HG02884 (cell line): ENCODE results near the gene ARHGAP10.

Source experiments
- ATAC-seq: cut with Tn5 transposase; IDR thresholded peaks from one replicate; pipeline ENCODE4 v1.9.1; 2021; ENCODE audit warnings: mild to moderate bottlenecking, moderate library complexity; ENCODE audit not compliant: unreplicated experiment

ARHGAP10 gene

DNA sequence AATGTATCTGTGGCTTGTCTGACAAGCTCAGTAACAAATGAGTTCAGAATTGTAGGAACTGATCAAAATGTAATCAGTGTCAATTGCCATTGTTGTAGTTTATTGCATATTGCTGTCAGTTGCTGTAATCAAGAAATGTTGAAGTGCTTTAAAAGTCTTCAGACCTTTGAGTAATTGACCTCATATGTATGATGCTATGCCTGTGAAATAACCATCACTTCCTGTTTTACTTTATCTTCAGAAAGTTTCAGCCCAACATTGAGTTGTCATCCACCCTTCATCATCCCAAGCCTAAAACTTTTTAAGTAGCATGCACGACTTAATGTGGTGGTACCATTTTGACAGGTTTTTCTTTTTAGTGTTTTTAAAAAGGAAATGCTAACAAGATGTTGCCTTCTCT is 212.4 kb downstream of the ARHGAP10 start:
- ATAC-seq, result no peak

DNA sequence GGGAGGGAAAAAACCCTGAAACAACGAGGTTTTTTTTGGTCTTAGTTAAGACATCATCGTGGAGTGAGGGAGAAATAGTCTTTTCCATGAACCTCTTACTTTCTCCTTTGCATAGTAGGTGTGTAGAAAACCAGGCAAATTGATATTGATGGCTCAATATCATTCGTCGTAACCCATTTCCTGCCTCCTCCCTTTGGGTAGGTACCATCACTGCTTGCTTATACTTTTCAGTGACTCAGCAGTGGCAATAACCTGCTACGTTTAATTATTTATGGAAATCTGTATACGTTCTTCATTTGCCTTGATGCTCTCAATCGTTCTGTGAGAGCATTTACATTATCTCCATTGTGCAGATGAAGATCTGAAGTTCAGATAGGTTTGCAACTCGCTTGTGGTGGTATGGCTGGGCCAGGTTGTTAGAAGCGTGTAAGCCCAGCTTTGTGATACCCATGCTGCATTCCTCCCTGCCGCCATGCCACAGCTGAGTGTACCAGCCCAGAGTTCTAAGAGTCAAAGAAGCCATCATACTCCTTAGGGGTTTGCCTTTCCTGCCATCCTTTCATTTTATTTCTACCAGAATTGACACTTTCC is 212.9 kb downstream of the ARHGAP10 start:
- no peak for ATAC-seq

DNA sequence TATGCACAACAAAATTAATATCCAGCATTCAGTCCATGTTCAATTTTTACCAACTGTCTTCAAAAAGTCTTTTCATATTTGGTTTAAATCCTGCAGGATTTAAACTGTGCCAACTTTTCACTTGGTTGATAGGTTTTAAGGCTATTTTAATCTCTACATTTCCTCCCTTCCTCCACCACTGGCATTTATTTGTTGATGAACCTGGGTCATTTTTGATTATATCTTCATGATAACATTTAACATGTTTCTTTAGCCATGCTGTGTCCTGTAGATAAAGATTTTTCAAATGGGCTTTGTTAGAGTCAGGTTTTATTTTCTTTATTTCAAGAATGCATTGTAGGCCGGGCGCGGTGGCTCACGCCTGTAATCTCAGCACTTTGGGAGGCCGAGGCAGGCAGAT is 216.4 kb downstream of the ARHGAP10 start:
- no peak for ATAC-seq

DNA sequence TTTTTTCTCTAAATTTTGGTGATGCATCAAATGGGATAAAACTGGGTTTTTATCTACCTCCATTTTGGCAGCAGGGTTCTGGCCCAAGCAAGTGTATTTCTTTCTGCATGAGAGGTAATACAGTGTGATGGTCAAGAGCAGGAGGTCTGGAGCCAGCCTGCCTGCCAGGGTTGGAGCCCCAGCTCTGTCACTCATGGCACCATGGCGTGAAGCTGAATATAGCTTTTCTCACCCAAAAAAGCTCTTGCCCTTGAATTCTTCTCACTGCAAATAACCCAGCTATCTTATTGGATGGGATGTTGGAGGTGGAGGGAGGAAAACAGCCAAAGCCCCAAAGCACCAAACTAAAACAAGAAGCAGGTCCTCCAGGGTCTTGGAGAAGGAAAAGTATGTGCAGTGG is 218.4 kb downstream of the ARHGAP10 start:
- no peak for ATAC-seq

DNA sequence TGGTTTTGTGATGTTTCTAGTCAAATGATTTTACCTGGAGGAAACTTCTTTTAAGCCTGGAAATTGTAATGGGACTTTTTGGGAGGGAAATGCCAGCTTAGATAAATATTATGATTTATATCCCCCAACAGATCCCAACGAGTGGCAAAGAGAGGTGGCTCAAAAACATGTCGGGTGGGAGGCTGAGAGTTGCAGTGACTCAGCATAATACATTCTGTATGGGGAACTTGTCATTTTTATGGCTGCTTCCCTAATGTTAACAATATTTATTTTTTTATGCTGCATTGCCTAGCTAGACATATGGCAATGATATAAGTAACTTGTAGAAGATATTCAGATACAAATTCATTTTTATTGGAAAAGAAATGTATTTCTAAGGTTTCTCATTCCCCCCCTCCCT is 219.0 kb downstream of the ARHGAP10 start:
- ATAC-seq, result no peak

DNA sequence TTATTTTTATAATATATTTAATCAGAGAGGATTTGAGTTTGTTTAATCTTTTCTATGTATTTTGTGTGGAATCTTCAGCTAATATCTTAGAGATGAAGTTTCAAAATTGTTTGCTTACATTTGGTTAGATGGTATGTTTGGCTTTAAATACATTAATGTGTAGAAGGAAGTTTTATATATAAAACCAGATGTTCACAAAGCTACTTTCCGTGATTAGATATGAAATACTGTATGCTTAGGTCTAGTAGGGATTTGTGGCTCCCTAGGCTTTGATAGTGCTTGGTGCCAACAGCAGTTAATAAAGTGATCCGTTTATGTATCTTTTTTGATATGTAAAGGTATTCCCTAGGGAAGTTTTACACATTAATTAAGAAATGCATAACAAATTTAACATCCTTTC is 223.0 kb downstream of the ARHGAP10 start:
- no peak for ATAC-seq

DNA sequence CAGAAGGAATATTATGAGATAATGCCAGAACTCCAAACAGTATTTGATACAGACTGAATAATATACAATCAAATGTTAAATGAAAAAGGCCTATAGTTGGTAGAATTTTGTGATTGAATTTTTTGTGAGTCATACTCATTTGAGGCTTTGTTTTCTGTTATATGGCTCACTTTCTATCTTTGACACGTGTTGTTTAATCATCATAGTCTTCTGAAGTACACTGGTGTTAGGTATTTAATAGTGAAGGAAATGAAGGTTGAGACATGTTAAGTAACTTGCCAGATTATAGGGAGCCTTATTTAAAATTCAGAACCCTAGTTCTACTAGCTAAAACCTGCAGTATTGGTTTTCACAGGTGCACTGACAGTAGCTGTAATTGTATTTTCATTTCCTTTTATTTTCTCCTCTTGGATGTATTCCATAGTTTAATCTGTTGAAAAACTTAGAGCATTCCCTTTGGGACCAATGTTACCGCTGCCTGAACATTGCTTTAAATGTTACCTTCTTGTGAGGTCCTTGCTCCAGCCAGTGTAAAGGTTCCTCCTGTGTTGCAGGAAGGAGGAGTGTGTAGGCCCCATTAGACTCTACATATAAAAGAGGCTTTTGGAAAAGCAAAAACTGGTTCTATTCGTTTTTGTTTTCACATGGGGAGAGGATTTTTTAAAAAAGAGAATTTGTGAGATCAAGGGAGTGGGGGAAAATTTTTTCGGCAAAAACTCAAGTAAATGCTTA is 224.1 kb downstream of the ARHGAP10 start:
- no peak for ATAC-seq

DNA sequence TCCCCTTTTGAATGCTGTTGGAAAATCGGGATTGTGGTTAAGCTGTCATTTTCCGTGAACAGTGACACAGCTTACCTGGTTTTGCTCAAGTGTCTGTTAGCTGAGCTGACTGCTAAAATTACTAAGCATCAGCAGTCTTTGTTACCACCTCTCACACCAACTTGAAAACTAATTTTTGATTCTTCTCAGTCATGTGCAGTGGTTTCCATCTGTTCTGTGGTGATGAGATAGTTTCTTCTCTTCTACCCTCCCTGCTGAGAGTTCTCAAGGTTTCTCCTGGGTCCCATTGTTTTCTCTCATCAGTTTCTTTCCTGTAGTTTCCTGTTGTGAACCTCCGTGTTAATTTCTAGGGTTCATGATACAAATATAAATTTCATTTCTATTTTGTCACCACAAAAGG is 225.6 kb downstream of the ARHGAP10 start:
- ATAC-seq, result no peak

DNA sequence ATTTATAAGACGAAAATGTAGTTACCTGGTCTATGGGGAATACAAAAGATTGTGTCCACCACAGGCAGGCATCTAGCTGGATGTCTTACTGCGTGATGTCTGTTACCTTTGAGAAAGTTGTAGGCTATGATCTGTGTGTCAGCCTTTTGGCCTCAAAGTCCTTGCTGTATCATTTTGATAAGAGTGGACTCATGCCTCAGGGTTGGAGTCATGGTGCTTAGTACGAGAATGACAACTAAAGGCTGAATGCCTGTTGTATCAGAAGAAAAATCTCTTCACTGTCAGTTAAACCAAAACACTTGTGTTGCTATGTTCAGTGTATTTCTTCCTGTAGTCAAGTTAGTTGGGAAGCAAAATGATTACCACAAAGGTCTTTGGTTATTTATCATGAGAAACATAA is 226.2 kb downstream of the ARHGAP10 start:
- no peak for ATAC-seq

DNA sequence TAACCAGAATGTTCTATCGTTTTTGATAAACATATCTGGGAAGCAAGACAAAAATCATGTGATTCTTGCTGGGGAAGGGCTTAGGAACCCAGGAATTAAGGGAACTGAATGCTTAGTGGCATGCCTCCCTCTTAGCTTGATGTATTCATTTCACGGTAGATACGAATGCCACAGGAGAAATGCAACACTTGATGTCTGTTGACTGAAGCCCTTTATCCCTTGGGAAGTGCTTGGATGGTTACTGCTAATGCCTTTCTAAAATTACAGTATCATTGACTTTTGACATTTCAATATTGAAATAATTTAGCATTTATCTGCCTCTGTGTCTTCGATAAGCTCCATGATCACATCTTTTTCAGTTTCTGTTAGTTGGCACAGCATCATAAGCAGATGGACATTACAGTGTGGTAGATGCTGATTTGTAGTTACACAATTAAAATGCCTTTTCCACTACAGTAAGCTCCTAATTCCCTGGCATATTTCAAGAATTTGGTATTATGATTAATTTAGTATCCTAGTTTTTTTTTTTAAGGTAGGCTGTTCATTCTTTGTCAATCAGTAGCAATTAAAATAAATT is 226.7 kb downstream of the ARHGAP10 start:
- ATAC-seq, result no peak

DNA sequence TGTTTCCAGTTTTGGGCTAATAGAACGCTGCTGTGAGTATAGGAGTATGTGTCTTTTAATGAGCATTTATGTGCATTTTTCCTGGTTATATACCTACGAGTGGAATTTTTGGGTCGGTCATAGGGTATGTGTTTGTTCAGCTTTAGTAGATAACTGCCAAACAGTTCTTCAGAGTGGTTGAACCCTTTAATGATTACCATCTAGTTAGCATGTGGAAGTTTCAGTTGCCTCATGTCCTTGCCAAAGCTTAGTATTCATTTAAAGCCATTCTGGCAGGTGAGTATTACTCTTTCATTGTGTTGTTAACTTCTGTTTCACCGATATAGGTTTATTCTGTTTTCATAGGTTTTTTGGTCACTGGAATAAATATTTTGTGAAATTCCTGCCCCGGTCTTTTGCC is 229.1 kb downstream of the ARHGAP10 start:
- ATAC-seq, result no peak

DNA sequence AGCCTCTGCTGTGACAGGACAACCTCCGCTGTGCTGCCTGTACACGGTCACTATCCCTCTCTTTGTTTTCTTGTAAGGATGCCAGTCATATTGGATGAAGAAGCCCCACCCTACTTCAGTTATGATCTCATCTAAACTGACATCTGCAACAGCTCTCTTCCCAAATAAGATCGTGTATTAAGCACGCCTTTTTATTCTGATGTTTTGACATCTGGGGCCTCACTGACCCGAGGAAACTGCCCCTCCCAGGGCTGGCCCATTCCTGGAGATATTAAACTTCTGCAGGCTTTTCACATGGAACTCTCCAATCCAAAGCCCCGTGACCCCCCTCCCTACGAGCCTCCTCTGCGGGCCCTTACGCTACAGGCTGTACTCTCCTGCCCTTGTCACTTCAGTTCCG is 232.0 kb downstream of the ARHGAP10 start:
- ATAC-seq, result no peak

DNA sequence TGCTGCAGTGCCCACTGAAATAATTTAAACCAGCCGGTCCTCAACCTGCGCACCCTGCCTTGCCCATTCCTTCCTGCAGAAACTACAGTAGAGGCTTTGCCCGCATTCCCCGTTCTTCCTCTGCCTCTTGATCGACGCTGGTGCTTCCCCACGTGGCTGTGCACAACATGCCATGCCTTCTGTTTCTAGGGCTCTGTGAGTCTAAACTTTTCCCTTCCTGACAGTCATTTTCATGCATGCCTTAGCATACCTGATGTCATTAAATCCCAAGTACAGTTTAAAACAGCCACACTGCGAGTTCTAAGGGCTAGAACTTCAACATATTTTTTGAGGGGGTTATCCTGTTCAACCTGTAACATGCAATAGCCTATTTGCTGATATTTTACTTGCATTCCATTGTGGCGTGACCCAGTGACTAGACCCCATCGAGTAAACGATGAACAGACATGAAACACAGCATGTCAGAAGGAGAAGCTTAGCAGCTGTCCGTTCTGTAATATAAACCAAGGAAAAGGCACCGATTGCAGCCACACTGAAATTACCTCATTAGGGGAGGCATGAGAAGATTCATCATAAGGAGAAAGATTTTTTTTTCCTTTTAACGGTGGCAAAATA is 232.5 kb downstream of the ARHGAP10 start:
- no peak for ATAC-seq

DNA sequence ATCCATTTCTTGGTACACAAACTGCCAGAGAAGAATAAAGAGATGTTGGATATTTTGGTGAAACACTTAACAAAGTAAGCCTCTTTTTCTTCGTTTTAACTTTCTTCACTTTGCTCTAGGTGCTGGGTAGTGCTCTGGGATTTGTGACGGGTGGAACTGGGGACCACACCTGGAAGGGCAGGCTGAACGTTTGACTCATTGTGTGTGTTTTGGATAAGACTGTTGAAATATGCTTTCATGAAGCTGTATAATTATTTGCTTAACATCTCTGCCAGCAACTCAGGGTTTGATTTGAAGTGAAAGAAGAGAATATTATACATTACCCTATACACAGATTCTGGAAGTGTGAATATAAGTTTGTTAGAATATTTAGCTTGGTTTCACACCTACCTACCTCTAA is 233.2 kb downstream of the ARHGAP10 start:
- no peak for ATAC-seq

DNA sequence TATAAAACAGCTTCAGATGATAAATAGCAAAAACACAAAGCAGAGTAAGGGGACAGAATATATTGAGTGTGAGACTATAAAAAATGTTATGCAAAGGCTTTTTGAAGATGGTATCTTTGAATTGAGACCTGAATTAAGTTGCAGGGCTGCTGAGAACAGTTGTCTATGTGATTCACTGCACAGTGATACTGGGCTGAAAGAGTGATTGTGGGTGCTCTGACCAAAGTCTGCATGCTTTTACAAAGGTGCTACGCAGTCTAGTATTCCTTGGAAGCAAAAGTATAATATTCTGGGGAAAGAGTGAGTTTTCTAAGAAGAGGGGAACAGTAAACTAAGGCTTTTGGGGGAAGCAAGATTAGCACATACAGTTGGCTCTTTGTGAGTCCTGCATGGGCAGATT is 234.0 kb downstream of the ARHGAP10 start:
- ATAC-seq, result no peak

DNA sequence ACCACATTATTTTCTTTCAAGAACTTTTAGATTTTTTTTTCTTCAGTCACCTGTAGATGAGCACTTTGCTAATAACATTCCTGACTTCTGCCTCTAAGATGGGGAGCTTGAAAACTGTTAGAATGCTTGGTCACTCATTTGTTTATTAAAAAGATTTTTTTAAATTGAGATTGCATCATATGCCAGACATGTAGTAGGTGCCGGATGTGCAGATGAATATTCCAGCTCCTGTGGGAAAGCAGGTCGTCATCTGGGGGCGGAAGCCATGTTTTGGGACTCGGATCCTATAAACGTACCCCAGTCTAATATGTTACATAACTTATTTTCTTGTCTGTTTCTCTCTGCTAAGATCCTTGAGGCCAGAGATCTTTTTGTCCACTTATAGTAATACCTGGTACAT is 236.8 kb downstream of the ARHGAP10 start:
- ATAC-seq, result no peak

DNA sequence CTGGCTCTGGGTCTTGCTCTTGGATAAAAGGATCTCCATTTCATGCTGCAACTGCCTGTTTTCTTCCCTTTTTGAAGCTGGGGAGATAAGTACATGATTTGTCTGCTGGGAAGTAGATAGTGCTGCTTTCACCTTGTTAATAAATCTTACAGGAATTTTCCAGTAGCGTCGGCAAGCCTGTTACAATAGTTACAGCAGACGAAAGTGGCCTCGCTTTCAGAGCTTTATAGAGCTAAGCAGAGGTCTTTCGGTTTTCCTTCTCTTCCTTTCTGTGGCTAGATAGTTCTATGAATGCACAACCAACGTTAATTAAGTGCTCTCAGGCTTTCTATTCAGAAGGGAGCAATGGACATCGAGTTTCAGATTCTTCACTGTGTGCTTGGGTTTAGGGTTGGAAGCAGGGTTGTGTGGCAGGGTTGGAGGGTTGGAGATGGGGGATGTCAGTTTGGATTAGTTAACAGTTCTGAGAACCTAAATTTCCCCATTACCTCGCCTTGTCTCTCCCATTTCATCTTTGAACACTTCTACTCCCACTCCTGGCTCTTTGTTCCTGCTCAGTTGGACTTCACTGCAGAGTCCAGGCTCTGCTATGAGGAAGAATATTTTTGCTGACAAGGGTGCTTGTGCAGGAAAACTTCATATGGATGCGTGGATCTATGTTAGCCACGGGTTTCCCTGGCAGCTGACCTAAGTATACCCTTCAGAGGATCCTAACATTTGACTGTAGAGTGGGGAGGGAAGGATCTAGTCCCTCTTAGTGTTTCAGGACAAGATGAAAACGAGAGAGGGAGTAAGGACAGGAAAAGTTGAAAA is 237.9 kb downstream of the ARHGAP10 start:
- peak; percentile 48 for ATAC-seq

DNA sequence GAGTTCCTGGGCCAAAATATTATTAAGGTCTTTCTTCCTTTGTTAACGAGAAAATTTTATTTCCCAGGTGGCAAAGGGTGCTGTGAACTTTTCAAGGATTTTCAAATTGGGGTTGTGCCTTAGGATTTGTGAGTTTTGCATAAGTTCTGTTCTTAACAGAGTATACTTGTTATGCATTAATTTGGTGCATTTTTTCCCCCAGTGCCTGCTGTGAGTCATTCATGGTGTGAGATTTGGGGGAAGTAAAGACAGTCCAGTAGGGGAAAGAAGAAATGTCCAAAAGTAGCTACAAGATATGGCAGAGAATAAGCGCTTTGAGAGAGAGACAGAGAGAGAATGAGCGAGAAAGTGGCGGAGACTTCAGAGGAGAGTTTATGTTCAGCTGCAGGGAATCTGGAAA is 239.2 kb downstream of the ARHGAP10 start:
- ATAC-seq, result no peak

DNA sequence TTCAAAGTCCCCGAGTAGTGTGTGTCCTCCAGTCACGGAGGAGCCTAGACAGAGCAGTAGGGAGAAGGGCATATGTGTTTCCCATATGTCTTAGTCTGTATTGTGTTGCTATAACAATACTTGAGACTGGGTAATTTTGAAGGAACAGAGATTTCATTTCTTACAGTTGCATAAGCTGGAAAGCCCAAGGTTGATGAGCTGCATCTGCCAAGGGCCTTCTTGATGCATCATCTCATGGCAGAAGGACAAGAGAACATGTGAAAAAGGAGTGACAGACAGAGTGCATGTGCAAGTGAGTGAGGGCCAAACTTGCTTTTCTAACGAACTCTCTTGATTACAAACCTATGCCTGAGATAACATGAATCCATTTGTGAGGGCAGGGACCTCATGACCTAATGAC is 243.4 kb downstream of the ARHGAP10 start:
- ATAC-seq, result no peak

DNA sequence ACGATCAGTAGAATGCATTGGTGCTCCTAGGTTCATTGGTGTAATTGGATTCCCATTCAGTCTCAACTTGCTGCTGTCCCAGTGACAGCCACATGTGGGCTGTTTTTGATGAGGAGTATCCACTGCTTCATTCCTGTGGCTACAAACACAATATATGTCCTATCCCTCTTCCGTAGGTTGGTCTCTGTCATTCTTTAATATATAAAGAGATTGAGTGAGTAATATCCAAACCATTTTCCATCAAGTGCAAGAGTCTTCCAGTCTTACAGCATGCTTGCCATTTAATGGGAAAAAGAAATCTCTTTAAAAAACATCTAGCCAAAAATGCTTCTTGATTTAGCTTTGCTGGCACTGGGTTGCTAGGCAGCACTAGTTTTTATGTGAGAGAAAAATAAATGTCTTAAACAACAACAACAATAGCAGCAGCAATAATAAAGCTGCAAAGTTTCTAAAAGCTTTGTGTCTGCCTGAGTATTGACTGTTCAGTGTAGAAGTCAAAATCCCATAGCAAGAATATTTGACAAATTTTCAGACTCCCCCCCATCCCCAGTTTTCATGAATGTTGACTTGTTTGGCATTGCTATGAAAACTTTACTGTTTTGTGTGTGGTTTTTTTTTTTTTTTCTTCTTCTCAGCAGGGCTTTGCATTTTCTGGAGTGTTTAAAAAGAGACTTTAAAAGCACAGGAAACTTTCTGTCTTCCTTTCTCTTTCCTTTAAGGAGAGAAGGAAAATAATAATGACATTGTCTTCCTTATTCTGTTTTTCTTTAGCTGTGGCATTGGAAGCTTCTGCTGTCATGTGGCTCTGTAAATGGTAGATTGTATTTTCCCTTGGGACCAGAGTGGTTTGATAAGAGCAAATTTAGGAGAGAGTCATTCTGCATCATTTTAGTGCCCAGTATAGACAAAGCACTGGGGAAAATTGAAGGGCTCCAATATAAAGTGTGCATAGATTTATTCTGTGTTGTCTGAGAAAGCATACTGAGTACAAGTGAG is 244.3 kb downstream of the ARHGAP10 start:
- ATAC-seq, result no peak
